A549 (cell line): ENCODE measurements around the gene PPP4R3A.

Experiments
- BHLHE40 ChIP-seq: IDR thresholded peaks from 2 replicates; pipeline ENCODE4 v1.6.1; 2012; ENCODE audit warnings: low read depth, low read length, inconsistent platforms
- CHD2 ChIP-seq: fragments of 150-350 bp; IDR thresholded peaks from 2 replicates; pipeline ENCODE4 v1.6.1; 2014; ENCODE audit warnings: low read length; ENCODE audit not compliant: partially characterized antibody
- MYC ChIP-seq: IDR thresholded peaks from 2 replicates; pipeline ENCODE4 v1.6.1; 2012; ENCODE audit warnings: mild to moderate bottlenecking, inconsistent platforms, low read length, improper control_type of control experiment, borderline replicate concordance
- POLR2A ChIP-seq: IDR thresholded peaks from 2 replicates; pipeline ENCODE4 v1.6.1; 2012; ENCODE audit warnings: mild to moderate bottlenecking, low read length
- POLR2AphosphoS2 ChIP-seq: conservative IDR thresholded peaks from 2 replicates; pipeline ENCODE4 v1.6.1; 2012; ENCODE audit warnings: low read length, improper control_type of control experiment, inconsistent platforms
- SMC3 ChIP-seq: fragments of >200 bp; sonication (Bioruptor Twin); formaldehyde crosslinking; IDR thresholded peaks from 3 replicates; pipeline ENCODE4 v1.6.1; 2018; ENCODE audit warnings: inconsistent platforms
- TF ChIP-seq, protein P1 (sequence below): fragments of >200 bp; sonication (Bioruptor Twin); formaldehyde crosslinking; IDR thresholded peaks from 3 replicates; pipeline ENCODE4 v1.5.1; 2016
- TF ChIP-seq, protein P2 (sequence below): fragments of 450-650 bp; IDR thresholded peaks from 2 replicates; pipeline ENCODE4 v1.6.1; 2014; ENCODE audit warnings: antibody characterized with exemption

DNA sequence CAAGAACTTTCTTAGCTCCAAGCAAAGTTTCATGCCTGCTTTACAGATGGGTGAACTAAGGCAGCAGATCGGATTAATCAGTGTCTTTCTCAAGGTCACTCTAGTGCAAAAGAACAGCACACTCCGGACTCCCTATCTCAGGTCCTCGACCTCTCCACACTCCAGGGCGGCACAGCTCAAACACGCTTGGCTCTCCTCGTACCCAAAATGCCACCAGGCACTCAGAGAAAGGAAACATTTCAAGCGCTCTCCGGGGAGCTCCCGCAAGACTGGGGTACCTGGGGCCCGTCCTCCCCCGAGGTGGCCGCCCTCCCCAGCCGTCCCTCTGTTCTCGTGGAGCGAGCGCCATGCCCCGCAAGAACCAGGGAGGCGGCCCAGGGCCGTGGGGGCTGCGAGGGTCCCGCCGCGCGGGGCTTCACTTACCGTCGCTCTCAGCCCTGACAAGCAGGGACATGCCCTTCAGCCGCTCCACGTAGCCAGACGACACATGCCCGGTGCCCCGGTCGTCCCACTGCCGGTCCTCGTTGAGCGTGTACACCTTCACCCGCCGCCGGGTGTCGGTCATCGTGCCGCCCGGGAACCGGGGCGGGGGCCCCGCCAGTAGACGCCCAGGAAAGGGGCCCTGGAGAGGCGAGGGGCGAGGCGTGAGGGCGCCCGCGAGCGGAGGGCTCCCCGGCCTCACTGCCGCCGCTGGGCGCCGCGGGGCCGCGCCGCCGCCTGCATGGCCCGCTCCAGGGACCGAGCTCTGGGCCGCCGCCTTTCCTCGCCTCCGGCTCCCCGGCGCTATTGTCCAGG is 830 bp downstream of the PPP4R3A start:
- no peak for TF ChIP-seq POLR2AphosphoS2
- no peak for TF ChIP-seq MYC
- TF ChIP-seq POLR2A, result no peak
- TF ChIP-seq CHD2, result no peak
- TF ChIP-seq, protein P1, sequence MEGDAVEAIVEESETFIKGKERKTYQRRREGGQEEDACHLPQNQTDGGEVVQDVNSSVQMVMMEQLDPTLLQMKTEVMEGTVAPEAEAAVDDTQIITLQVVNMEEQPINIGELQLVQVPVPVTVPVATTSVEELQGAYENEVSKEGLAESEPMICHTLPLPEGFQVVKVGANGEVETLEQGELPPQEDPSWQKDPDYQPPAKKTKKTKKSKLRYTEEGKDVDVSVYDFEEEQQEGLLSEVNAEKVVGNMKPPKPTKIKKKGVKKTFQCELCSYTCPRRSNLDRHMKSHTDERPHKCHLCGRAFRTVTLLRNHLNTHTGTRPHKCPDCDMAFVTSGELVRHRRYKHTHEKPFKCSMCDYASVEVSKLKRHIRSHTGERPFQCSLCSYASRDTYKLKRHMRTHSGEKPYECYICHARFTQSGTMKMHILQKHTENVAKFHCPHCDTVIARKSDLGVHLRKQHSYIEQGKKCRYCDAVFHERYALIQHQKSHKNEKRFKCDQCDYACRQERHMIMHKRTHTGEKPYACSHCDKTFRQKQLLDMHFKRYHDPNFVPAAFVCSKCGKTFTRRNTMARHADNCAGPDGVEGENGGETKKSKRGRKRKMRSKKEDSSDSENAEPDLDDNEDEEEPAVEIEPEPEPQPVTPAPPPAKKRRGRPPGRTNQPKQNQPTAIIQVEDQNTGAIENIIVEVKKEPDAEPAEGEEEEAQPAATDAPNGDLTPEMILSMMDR, result no peak
- TF ChIP-seq, protein P2, sequence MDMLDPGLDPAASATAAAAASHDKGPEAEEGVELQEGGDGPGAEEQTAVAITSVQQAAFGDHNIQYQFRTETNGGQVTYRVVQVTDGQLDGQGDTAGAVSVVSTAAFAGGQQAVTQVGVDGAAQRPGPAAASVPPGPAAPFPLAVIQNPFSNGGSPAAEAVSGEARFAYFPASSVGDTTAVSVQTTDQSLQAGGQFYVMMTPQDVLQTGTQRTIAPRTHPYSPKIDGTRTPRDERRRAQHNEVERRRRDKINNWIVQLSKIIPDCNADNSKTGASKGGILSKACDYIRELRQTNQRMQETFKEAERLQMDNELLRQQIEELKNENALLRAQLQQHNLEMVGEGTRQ, result no peak
- TF ChIP-seq SMC3, result no peak
- TF ChIP-seq BHLHE40, result no peak
